ENCODE measurements around the gene RAVER2. TPM values are rescaled to one million over a fixed set of nuclear protein-coding genes. Genes with fewer than 3 reads are reported as not detected.

Gene RAVER2
- total and polyA plus RNA-seq, 4 donors = 2.9 to 30.2 (median 6.8) TPM

DNA sequence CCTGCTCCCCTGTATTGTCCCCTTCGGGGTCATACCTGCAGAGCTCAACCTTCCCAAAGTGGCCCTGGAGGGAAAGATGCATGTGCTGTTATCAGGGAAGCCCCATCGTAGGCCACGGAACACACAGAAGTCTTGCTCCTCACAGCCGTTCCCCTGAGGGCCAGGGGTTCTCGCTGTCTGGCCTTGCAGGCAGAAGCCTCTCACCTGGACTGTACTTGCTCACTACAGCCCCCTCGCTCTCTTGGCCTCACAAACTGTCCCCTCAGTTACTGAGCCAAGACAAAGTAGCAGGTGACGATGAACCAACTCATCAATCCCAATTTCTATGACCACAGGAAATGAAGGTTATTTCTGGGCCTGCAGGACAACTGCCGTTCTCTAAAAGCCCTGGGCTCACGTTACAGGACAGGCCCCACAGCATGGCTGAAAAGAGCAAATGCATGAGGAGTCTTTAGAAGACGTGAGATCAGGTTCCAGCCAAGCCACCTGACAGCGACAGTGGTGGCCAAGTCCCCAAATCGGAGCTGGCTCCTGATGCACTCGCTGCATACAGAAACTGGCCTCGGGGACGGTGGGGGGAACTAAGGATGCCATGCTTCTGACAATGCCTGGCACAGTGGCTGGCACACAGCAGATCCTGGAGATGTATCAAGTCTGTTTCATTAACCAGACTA is 95.0 kb downstream of the RAVER2 start:
- 93 to 95% methylated on average over 15 of the region's 15 CpGs for WGBS, 2 donors

DNA sequence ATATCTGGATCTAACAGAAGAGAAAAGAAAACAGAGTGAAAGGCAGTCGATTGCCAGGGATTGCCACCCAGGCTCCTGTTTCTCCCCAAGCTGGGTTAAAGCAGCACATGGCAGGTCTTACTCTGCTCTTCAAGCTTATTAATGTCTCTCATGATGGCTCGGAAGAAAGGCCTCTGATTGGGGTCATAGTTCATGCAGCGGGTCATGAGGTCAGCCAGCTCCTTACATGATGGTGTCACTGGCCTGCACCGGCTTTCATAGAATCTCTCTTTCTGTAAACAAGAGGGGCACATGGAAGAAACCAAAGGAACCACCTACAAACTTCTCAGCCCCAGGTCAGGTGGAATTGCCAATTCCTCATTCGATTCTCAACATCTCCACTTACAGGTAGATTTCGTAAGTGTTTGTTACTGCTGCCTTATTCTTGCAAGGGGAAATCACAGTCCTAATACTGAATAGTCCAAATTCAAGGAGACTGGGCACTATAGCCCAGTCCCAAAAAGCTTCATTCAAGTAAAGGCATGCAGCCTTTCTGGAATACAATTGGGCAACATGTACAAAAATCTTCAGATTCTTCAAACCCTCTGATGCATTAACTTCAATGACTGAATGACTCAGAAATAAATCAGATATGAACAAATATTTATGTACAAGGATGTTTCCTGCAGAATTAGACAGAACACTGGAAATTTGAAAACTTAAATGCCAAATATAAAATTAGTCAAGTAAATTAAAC is 96.6 kb downstream of the RAVER2 start:
- H3K9ac ChIP-seq (ENCODE audit: insufficient read depth in 1 of 2, low read length in 2 of 2) = no peak overlapping the region
- H3K27me3 ChIP-seq (ENCODE audit: control insufficient read depth in 3 of 3, insufficient read depth in 3 of 3, low read length in 2 of 3) = no peaks in the 10 kb centered on the region
- WGBS, 2 donors = 69 to 75% methylated on average over 6 of the region's 6 CpGs
- no peak for ATAC-seq (ENCODE audit: insufficient read depth, low FRiP score)
- peaks cover 0 to 3% (median 0%) of the 10 kb centered on the region in 4 donors for H3K9me3 ChIP-seq (ENCODE audit: control insufficient read depth in 4 of 4, insufficient read depth in 3 of 4, low read length in 3 of 4)
- no peak overlapping the region for H3K4me3 ChIP-seq
- TF ChIP-seq, protein P1, sequence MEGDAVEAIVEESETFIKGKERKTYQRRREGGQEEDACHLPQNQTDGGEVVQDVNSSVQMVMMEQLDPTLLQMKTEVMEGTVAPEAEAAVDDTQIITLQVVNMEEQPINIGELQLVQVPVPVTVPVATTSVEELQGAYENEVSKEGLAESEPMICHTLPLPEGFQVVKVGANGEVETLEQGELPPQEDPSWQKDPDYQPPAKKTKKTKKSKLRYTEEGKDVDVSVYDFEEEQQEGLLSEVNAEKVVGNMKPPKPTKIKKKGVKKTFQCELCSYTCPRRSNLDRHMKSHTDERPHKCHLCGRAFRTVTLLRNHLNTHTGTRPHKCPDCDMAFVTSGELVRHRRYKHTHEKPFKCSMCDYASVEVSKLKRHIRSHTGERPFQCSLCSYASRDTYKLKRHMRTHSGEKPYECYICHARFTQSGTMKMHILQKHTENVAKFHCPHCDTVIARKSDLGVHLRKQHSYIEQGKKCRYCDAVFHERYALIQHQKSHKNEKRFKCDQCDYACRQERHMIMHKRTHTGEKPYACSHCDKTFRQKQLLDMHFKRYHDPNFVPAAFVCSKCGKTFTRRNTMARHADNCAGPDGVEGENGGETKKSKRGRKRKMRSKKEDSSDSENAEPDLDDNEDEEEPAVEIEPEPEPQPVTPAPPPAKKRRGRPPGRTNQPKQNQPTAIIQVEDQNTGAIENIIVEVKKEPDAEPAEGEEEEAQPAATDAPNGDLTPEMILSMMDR (IDR thresholded peaks at IDR 0.05; ENCODE audit: control extremely low read depth, extremely low read depth) = no peak
- DNase-seq = no peak
- peaks cover 28 to 67% (median 47%) of the 10 kb centered on the region in 4 donors for H3K36me3 ChIP-seq (ENCODE audit: control insufficient read depth in 4 of 4, insufficient read depth in 4 of 4, low read length in 4 of 4)
- H3K27ac ChIP-seq (ENCODE audit: low read depth in 1 of 2, low read length in 1 of 2) = no peak overlapping the region
- H3K4me1 ChIP-seq (ENCODE audit: control insufficient read depth in 5 of 5, insufficient read depth in 5 of 5, low read length in 5 of 5) = no peaks in the 10 kb centered on the region

More for the DNA sequence above, 95.0 kb downstream of the RAVER2 start:
- Histone ChIP-seq H3K9ac (ENCODE audit: insufficient read depth in 1 of 2, low read length in 2 of 2) (no peak overlapping the region), H3K9me3 (ENCODE audit: control insufficient read depth in 4 of 4, insufficient read depth in 3 of 4, low read length in 3 of 4) (peaks cover 0 to 3% (median 0%) of the 10 kb centered on the region in 4 donors), H3K4me3 (no peak overlapping the region), H3K4me1 (ENCODE audit: control insufficient read depth in 5 of 5, insufficient read depth in 5 of 5, low read length in 5 of 5) (no peaks in the 10 kb centered on the region), H3K27ac (ENCODE audit: low read depth in 1 of 2, low read length in 1 of 2) (no peak overlapping the region), H3K27me3 (ENCODE audit: control insufficient read depth in 3 of 3, insufficient read depth in 3 of 3, low read length in 2 of 3) (no peaks in the 10 kb centered on the region), H3K36me3 (ENCODE audit: control insufficient read depth in 4 of 4, insufficient read depth in 4 of 4, low read length in 4 of 4) (peaks cover 43 to 59% (median 49%) of the 10 kb centered on the region in 4 donors)
- DNase-seq (no peak), ATAC-seq (ENCODE audit: insufficient read depth, low FRiP score) (no peak)
- TF ChIP-seq, protein P1 (IDR thresholded peaks at IDR 0.05; ENCODE audit: control extremely low read depth, extremely low read depth) = no peak

DNA sequence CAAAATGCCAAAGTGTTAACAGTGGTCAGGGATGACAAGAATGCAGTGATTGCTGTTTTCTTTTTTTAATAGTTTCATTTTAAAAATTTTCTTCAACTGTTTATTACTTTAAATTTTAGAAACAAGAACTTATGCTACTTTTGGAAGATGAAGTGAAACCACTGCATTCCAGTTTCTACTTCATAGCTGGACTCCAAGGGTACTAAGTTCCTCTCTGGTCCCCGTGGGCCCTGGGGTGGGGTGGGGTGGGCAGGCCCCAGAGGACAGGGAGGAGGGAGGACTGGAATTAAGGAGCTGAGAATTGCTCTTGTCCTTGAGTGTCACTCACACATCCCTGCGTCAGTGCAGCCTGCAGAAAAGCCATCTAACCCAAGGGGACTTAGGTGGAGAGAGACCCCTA is 97.3 kb downstream of the RAVER2 start:
- 56 to 60% methylated on average over 2 of the region's 2 CpGs for WGBS, 2 donors
- DNase-seq (no peak), ATAC-seq (ENCODE audit: insufficient read depth, low FRiP score) (no peak)
- no peaks in the 10 kb centered on the region for H3K27me3 ChIP-seq (ENCODE audit: control insufficient read depth in 3 of 3, insufficient read depth in 3 of 3, low read length in 2 of 3)
- peaks cover 28 to 67% (median 43%) of the 10 kb centered on the region in 4 donors for H3K36me3 ChIP-seq (ENCODE audit: control insufficient read depth in 4 of 4, insufficient read depth in 4 of 4, low read length in 4 of 4)
- no peak overlapping the region for H3K9ac ChIP-seq (ENCODE audit: insufficient read depth in 1 of 2, low read length in 2 of 2)
- H3K4me3 ChIP-seq = no peak overlapping the region
- TF ChIP-seq, protein P1 (IDR thresholded peaks at IDR 0.05; ENCODE audit: control extremely low read depth, extremely low read depth) = no peak
- H3K27ac ChIP-seq (ENCODE audit: low read depth in 1 of 2, low read length in 1 of 2) = no peak overlapping the region
- peaks cover 0 to 2% (median 0%) of the 10 kb centered on the region in 4 donors for H3K9me3 ChIP-seq (ENCODE audit: control insufficient read depth in 4 of 4, insufficient read depth in 3 of 4, low read length in 3 of 4)
- no peaks in the 10 kb centered on the region for H3K4me1 ChIP-seq (ENCODE audit: control insufficient read depth in 5 of 5, insufficient read depth in 5 of 5, low read length in 5 of 5)

Data from lung (tissue), 12 donors.